ENCODE results near the gene MED15. TPM values are rescaled to one million over a fixed set of nuclear protein-coding genes. Genes with fewer than 3 reads are reported as not detected.

Gene MED15
- total RNA-seq, 1 donor from 2014 or later, result 77.8 TPM

DNA sequence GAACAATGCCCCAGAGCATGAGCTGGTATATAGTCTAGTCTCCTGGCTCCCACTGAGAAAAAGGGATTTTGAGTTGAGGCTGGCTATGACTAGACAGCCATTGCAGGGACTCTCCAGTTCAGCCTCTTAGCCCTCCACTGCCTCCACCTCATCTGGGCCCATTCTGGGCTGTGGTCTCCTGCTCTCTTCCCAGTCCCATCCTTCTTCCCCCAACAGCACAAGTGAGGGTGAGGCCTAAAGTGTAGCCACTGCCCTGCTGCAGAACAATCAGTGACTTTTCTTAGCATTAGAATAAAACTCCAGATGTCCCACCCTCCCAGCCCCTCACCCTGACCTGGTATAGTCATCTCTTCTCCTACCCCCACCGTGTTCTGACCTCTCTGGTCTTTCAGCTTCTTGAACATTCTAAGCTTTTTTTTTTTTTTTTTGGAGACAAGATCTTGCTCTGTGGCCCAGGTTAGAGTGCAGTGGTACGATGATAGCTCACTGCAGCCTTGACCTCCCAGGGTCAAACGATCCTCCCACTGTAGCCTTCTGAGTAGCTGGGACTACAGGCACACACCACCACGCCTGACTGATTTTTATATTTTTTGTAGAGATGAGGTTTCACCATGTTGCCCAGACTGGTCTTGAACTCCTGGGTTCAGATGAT, 4.3 kb downstream of the MED15 start:
- Mint-ChIP-seq H3K4me3 (ENCODE audit: low read depth) (no peak overlapping the region), H3K27ac (no peak overlapping the region), H3K9me3 (ENCODE audit: low read depth) (no peaks in the 10 kb centered on the region), H3K27me3 (no peaks in the 10 kb centered on the region), H3K4me1 (ENCODE audit: low read depth) (peaks cover 31% of the 10 kb centered on the region), H3K36me3 (ENCODE audit: insufficient read depth) (peaks cover 6% of the 10 kb centered on the region)
- TF ChIP-seq, protein P1, sequence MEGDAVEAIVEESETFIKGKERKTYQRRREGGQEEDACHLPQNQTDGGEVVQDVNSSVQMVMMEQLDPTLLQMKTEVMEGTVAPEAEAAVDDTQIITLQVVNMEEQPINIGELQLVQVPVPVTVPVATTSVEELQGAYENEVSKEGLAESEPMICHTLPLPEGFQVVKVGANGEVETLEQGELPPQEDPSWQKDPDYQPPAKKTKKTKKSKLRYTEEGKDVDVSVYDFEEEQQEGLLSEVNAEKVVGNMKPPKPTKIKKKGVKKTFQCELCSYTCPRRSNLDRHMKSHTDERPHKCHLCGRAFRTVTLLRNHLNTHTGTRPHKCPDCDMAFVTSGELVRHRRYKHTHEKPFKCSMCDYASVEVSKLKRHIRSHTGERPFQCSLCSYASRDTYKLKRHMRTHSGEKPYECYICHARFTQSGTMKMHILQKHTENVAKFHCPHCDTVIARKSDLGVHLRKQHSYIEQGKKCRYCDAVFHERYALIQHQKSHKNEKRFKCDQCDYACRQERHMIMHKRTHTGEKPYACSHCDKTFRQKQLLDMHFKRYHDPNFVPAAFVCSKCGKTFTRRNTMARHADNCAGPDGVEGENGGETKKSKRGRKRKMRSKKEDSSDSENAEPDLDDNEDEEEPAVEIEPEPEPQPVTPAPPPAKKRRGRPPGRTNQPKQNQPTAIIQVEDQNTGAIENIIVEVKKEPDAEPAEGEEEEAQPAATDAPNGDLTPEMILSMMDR (IDR thresholded peaks at IDR 0.05; ENCODE audit: unreplicated experiment), result no peak
- no peak for DNase-seq (ENCODE audit: low spot score, unreplicated experiment)

DNA sequence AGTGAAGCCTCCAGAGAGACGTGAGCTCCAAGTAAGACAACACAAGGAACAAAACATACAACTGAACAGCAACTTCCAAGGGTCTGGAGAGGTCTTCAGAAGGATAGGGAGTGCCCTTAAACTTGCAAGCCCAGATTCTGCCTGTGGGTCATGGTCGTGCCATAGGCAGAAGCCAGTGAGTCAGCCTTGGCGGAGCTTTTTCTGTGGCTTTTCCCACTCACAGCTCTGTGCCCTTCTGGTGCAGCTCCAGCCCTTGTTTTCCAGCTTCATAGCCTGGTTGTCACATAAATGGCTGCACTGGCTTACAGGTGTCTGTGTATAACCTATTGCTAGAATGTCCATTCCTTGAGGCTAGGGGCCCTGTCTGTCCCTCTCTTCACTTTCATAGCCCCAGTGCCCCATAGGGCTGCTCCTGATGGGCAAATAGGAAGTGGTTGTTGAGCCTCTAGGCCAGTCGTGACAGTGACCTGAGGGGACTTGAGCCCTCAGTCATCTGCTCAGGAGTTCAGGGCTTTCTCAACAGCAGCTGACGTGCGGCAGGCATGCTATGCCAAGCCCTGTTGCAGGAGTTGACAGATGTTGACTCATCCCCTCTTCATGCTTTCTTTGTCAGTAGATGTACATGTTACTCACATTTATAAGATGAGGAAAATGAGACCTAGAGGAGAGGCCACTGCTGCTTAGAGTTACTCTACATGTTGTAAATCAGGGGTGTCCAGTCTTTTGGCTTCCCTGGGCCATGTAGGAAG, 7.4 kb downstream of the MED15 start:
- H3K4me1 Mint-ChIP-seq (ENCODE audit: low read depth), result peaks cover 21% of the 10 kb centered on the region
- H3K36me3 Mint-ChIP-seq (ENCODE audit: insufficient read depth), result peaks cover 6% of the 10 kb centered on the region
- no peak for DNase-seq (ENCODE audit: low spot score, unreplicated experiment)
- H3K9me3 Mint-ChIP-seq (ENCODE audit: low read depth), result no peaks in the 10 kb centered on the region
- no peak overlapping the region for H3K4me3 Mint-ChIP-seq (ENCODE audit: low read depth)
- TF ChIP-seq, protein P1 (IDR thresholded peaks at IDR 0.05; ENCODE audit: unreplicated experiment), result no peak
- no peak overlapping the region for H3K27ac Mint-ChIP-seq
- no peaks in the 10 kb centered on the region for H3K27me3 Mint-ChIP-seq

DNA sequence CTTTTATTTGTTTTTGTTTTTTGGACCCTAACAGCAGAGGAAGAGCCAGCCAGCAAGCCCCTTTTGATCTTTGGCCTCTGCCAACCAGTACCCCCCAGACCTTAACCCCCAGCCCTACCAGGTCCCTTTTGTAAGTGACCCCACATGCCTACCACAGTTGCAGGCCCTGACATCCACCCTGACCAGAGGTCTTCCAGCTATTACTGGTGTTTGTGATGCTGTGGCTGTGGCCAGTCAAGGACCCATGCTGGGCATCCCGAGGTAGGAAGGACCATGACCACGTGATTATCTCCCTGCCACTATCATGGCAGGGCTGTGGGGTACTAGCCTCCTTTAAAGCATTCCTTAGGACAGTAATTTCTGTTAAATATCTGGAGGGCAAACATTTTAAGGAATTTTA, 9.0 kb downstream of the MED15 start:
- no peak overlapping the region for H3K27ac Mint-ChIP-seq
- no peak for DNase-seq (ENCODE audit: low spot score, unreplicated experiment)
- TF ChIP-seq, protein P1 (IDR thresholded peaks at IDR 0.05; ENCODE audit: unreplicated experiment), result no peak
- no peaks in the 10 kb centered on the region for H3K9me3 Mint-ChIP-seq (ENCODE audit: low read depth)
- no peaks in the 10 kb centered on the region for H3K27me3 Mint-ChIP-seq
- peaks cover 8% of the 10 kb centered on the region for H3K36me3 Mint-ChIP-seq (ENCODE audit: insufficient read depth)
- H3K4me1 Mint-ChIP-seq (ENCODE audit: low read depth), result peaks cover 15% of the 10 kb centered on the region
- H3K4me3 Mint-ChIP-seq (ENCODE audit: low read depth), result no peak overlapping the region

DNA sequence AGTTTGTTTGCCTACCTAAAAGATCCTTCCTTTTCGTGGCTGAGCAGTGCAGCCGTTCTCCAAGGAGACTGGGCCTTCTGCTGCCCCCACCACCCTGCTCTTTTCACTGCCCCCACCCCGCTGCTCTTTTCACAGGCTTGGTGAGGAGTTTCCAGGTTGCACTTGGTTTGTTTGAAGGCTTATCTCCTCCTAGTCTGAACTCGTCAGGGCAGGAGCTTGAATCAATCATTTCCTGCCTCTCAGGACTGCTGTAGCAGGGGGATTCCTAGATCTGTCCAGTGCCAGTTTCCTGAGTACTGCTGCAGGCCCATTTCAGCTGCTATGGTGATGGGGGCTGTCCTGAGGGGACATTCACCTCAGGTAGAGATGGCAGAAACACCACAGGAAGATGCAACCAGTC, 10.0 kb downstream of the MED15 start:
- peak overlapping the region; percentile 78 for H3K27ac Mint-ChIP-seq
- no peak overlapping the region for H3K4me3 Mint-ChIP-seq (ENCODE audit: low read depth)
- H3K27me3 Mint-ChIP-seq, result no peaks in the 10 kb centered on the region
- DNase-seq (ENCODE audit: low spot score, unreplicated experiment), result no peak
- H3K9me3 Mint-ChIP-seq (ENCODE audit: low read depth), result no peaks in the 10 kb centered on the region
- peaks cover 8% of the 10 kb centered on the region for H3K36me3 Mint-ChIP-seq (ENCODE audit: insufficient read depth)
- H3K4me1 Mint-ChIP-seq (ENCODE audit: low read depth), result peaks cover 14% of the 10 kb centered on the region
- TF ChIP-seq, protein P1 (IDR thresholded peaks at IDR 0.05; ENCODE audit: unreplicated experiment), result no peak

DNA sequence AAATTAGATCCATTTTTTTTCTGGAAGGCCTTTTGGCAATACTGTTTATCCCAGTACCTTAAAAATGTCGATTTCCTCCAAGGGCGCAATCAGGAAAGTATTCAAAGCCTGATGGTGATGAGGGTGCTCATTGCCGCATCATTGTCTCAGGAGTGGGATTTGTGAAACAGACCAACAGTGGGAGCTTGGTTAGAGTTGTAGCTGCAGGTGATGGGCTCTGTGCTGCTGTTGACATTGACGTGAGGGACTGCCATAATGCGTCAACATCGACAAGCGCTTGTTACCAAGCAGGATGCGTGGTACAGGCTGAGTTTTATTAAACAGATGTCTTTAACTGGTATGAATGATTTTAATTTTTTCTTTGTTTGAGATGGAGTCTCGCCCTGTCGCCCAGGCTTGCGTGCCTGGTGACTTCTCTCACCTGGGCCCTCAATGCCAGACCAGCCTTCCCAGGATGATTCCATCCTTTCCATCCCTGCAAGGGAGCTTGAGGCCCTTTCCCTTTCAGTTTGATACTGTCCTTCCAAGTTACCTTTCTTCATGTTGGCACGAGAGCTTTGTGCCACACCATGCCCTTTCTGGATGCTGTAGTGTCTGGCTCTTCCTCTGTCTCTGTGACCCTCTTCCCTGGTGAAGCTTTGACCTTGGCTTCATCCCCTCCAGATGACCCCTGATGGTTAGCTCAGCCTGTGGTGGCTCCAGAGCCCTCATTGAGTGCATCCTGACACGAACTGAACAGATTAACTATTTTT, 10.6 kb downstream of the MED15 start:
- DNase-seq (ENCODE audit: low spot score, unreplicated experiment), result no peak
- no peak overlapping the region for H3K4me3 Mint-ChIP-seq (ENCODE audit: low read depth)
- H3K36me3 Mint-ChIP-seq (ENCODE audit: insufficient read depth), result peaks cover 8% of the 10 kb centered on the region
- H3K27ac Mint-ChIP-seq, result peak overlapping the region; percentile 78
- TF ChIP-seq, protein P1 (IDR thresholded peaks at IDR 0.05; ENCODE audit: unreplicated experiment), result no peak
- peaks cover 16% of the 10 kb centered on the region for H3K4me1 Mint-ChIP-seq (ENCODE audit: low read depth)
- H3K27me3 Mint-ChIP-seq, result no peaks in the 10 kb centered on the region
- H3K9me3 Mint-ChIP-seq (ENCODE audit: low read depth), result no peaks in the 10 kb centered on the region

All from progenitor cell of endocrine pancreas (in vitro differentiated cells).